Cardiac fibroblast (primary cell): ENCODE data around the gene ZC3HAV1.

ENCODE experiments used
- DNase-seq, 2 donors: peaks; one replicate each; pipeline versions ENCODE4 v3.0.0 to v3.0.0-alpha.2; 2010; ENCODE audit warnings: low read depth in 2 of 2
- H3K4me3 ChIP-seq, 2 donors: replicated peaks in 1 of 2; 1 replicate in 1 of 2; 2 replicates in 1 of 2; pipeline ENCODE4 v1.5.1; 2011; ENCODE audit warnings: low read depth in 2 of 2, low read length in 2 of 2, mild to moderate bottlenecking in 2 of 2, moderate library complexity in 1 of 2
- CTCF ChIP-seq: IDR thresholded peaks from one replicate; pipeline ENCODE4 v1.5.1; 2011; ENCODE audit warnings: low read depth, mild to moderate bottlenecking, low read length, inconsistent platforms

ZC3HAV1 gene

DNA sequence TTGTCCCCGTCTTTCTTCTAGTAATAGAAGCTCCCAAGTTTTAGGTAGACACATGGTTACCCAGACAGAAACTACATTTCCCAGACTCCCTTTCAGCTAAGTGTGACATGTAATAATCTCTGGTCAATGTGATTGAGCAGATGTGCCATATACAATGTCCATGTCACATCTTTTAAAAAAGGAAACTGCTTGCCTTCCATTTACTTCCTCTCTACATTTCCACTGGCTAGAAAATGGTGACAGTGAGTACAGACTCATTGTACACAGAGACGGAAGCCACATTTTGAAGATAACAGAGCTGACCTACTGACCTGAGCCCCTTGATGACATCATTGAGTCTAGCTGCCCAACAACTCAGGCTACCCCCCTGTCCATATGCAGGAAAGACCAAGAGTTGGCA is 21.3 kb downstream of the ZC3HAV1 start:
- DNase-seq = no peak
- no peak for TF ChIP-seq CTCF
- H3K4me3 ChIP-seq = no peak overlapping the region

GRCh38 chr7:139087212-139087611 is 22.3 kb downstream of the ZC3HAV1 start:
- H3K4me3 ChIP-seq = no peak overlapping the region
- DNase-seq = no peak
- no peak for TF ChIP-seq CTCF

- no peak for DNase-seq
- H3K4me3 ChIP-seq = no peak overlapping the region
- no peak for TF ChIP-seq CTCF
These were observed 23.1 kb downstream of the ZC3HAV1 start for GRCh38 chr7:139086454-139086853.

DNA sequence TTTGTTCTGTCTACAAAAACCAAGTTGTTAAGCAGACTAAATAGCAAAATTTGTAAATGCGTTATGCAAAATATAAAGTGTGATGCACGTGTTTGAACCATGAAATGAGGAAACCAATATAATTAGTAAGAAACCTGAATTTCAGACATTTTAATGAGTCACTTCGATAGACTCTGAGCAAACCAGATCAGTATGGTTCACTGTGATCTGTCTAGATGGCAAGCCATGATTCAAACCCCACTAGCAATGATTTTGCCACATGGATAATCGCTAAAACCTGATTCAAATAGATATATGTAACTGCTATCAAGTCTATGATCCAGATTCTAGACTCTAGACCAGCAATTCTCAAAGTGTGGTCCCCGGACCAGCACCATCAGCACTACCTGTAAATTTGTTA is 24.8 kb downstream of the ZC3HAV1 start:
- H3K4me3 ChIP-seq = no peak overlapping the region
- no peak for DNase-seq
- TF ChIP-seq CTCF = no peak

- no peak for DNase-seq
- no peak overlapping the region for H3K4me3 ChIP-seq
- no peak for TF ChIP-seq CTCF
These were observed 27.9 kb downstream of the ZC3HAV1 start for GRCh38 chr7:139081584-139081983.

GRCh38 chr7:139080905-139081304 is 28.6 kb downstream of the ZC3HAV1 start:
- no peak for TF ChIP-seq CTCF
- H3K4me3 ChIP-seq = no peak overlapping the region
- DNase-seq = no peak

GRCh38 chr7:139079861-139080260 is 29.7 kb downstream of the ZC3HAV1 start:
- DNase-seq = no peak
- TF ChIP-seq CTCF = no peak
- no peak overlapping the region for H3K4me3 ChIP-seq
